ENCODE data around the gene GPRIN3.

- no peak for TF ChIP-seq CTCF (IDR thresholded peaks at IDR 0.05)
- no peak for TF ChIP-seq ZFX (IDR thresholded peaks at IDR 0.05; ENCODE audit: borderline replicate concordance)
Observed at GRCh38 chr4:89284020-89284424, 23.6 kb downstream of the GPRIN3 start.

Measured in 22Rv1 (cell line).